K562 (cell line): ENCODE measurements around the gene HSF5. TPM values are rescaled to one million over a fixed set of nuclear protein-coding genes. Genes with fewer than 3 reads are reported as not detected.

ENCODE experiments used
- BRCA1 ChIP-seq, 2 experiments: fragments of 450-650 bp in 1 of 2; sonication (generic) in 1 of 2; formaldehyde crosslinking in 1 of 2; IDR thresholded peaks; 2 replicates each; pipeline versions ENCODE4 v1.5.0 to v1.6.1; 2017 to 2020; ENCODE audit warnings: mild to moderate bottlenecking in 1 of 2, missing genetic modification reagents in 1 of 2
- CCNT2 ChIP-seq: IDR thresholded peaks from 2 replicates; pipeline ENCODE4 v1.6.1; 2011; ENCODE audit warnings: borderline replicate concordance, low read depth, mild to moderate bottlenecking, moderate library complexity, mixed read lengths, low read length; ENCODE audit not compliant: insufficient read length; ENCODE audit errors: extremely low read depth
- CREB3L1 ChIP-seq: fragments of 450-650 bp; IDR thresholded peaks from 2 replicates; pipeline ENCODE4 v1.6.1; 2014; ENCODE audit warnings: low read depth, mild to moderate bottlenecking, moderate library complexity, borderline replicate concordance
- CREB5 ChIP-seq: fragments of 250-450 bp; sonication (Bioruptor Pico); IDR thresholded peaks from 2 replicates; pipeline ENCODE4 v1.5.0; 2020; ENCODE audit warnings: mild to moderate bottlenecking
- ESRRB ChIP-seq: fragments of 250-450 bp; sonication (Bioruptor Pico); IDR thresholded peaks from 2 replicates; pipeline ENCODE4 v1.5.0; 2020; ENCODE audit warnings: mild to moderate bottlenecking, moderate library complexity, borderline replicate concordance
- ETV6 ChIP-seq, 3 experiments: fragments of 150-350 bp in 1 of 3; sonication (generic) in 1 of 3; formaldehyde crosslinking in 1 of 3; IDR thresholded peaks; 2 replicates each; pipeline versions ENCODE4 v1.6.1 to v1.8.0; 2014 to 2022; ENCODE audit warnings: borderline replicate concordance in 2 of 3, low read depth in 2 of 3, antibody characterized with exemption in 1 of 3, low read length in 1 of 3, mild to moderate bottlenecking in 1 of 3, missing genetic modification reagents in 1 of 3
- FOXJ3 ChIP-seq: sonication (generic); formaldehyde crosslinking; IDR thresholded peaks from 2 replicates; pipeline ENCODE4 v1.4.0; 2020; ENCODE audit warnings: mild to moderate bottlenecking, missing genetic modification reagents
- FOXP4 ChIP-seq: sonication (generic); formaldehyde crosslinking; IDR thresholded peaks from 2 replicates; pipeline ENCODE4 v1.8.0; 2022; ENCODE audit warnings: mild to moderate bottlenecking, missing genetic modification reagents, borderline replicate concordance
- HNRNPL ChIP-seq: fragments of 200-400 bp; formaldehyde crosslinking; IDR thresholded peaks from 2 replicates; pipeline ENCODE4 v1.6.1; 2017; ENCODE audit warnings: low read depth, mild to moderate bottlenecking, low read length
- MCM2 ChIP-seq: fragments of 450-650 bp; IDR thresholded peaks from 2 replicates; pipeline ENCODE4 v1.6.1; 2017; ENCODE audit warnings: low read depth, mild to moderate bottlenecking
- MCM3 ChIP-seq: fragments of 450-650 bp; IDR thresholded peaks from 2 replicates; pipeline ENCODE4 v1.6.1; 2016
- OTX1 ChIP-seq: fragments of 450-650 bp; formaldehyde crosslinking; IDR thresholded peaks from 2 replicates; pipeline ENCODE4 v1.4.0; 2022; ENCODE audit warnings: mild to moderate bottlenecking
- RBM17 ChIP-seq: fragments of 200-400 bp; formaldehyde crosslinking; IDR thresholded peaks from 2 replicates; pipeline ENCODE4 v1.6.1; 2017; ENCODE audit warnings: low read depth, mild to moderate bottlenecking, low read length, borderline replicate concordance
- SLC30A9 ChIP-seq: fragments of 250-450 bp; sonication (Bioruptor Pico); IDR thresholded peaks from 2 replicates; pipeline ENCODE4 v1.8.0; 2022; ENCODE audit warnings: mild to moderate bottlenecking, moderate library complexity
- SMARCA4 ChIP-seq: fragments of 450-650 bp; IDR thresholded peaks from 2 replicates; pipeline ENCODE4 v1.6.1; 2016
- SMARCA5 ChIP-seq: fragments of 450-650 bp; IDR thresholded peaks from 2 replicates; pipeline ENCODE4 v1.6.1; 2016
- TSHZ1 ChIP-seq: fragments of 250-450 bp; sonication (Bioruptor Pico); IDR thresholded peaks from 2 replicates; pipeline ENCODE4 v1.4.0; 2020; ENCODE audit warnings: mild to moderate bottlenecking, moderate library complexity
- ZNF583 ChIP-seq: fragments of 250-450 bp; sonication (Bioruptor Pico); IDR thresholded peaks from 2 replicates; pipeline ENCODE4 v1.4.0; 2020
- ZSCAN29 ChIP-seq: fragments of 450-650 bp; IDR thresholded peaks from 2 replicates; pipeline ENCODE4 v1.6.1; 2017
- polyA plus RNA-seq, 8 experiments: library from polyadenylated mRNA; depleted of rRNA in 4 of 8; stranded (reverse) in 5 of 8; unstranded in 3 of 8; fragments of >200 nt; fragmentation: Nextera tagmentation in 2 of 8; fragmentation: Illumina TruSeq in 1 of 8; extraction: Ambion mirVana in 2 of 8; extraction: Trizol in 1 of 8; gene quantifications; 2 replicates each; pipeline versions ENCODE4 v1.2.1 to v1.2.3, GENCODE V29; 2011 to 2014; ENCODE audit warnings: inconsistent platforms in 1 of 8, missing spikeins in 1 of 8
- total RNA-seq, 7 experiments: library from RNA; depleted of rRNA in 6 of 7; stranded (reverse); fragments of >200 nt in 6 of 7; fragmentation: Illumina TruSeq in 2 of 7; extraction: Trizol in 2 of 7; gene quantifications; 2 replicates each; pipeline versions ENCODE4 v1.2.1 to v1.2.3, GENCODE V29; 2011 to 2021; ENCODE audit warnings: low replicate concordance in 1 of 7

Gene HSF5
- total and polyA plus RNA-seq, 9 of the 15 experiments (the other 6 are each of a cell fraction or from before 2014, with no cell fraction given) = 0.04 TPM; not detected in 8

- no peak for TF ChIP-seq FOXP4 (CRISPR knock-in tag)
- TF ChIP-seq ZSCAN29 = no peak
- no peak for TF ChIP-seq BRCA1 (IDR thresholded peaks at IDR 0.05)
- no peak for TF ChIP-seq BRCA1 (CRISPR knock-in tag; IDR thresholded peaks at IDR 0.05)
- TF ChIP-seq FOXJ3 (CRISPR knock-in tag) = no peak
- TF ChIP-seq HNRNPL = peak; percentile 86; the same call in 1 of the 2 replicates
- TF ChIP-seq OTX1 (CRISPR knock-in tag) = no peak
- TF ChIP-seq CREB3L1 = no peak
- no peak for TF ChIP-seq RBM17
- TF ChIP-seq ZNF583 = no peak
- TF ChIP-seq CCNT2 = peak; percentile 30
- TF ChIP-seq SMARCA4 = no peak
- no peak for TF ChIP-seq TSHZ1 (CRISPR knock-in tag)
- TF ChIP-seq ETV6 (IDR thresholded peaks at IDR 0.05; ENCODE audit: borderline replicate concordance in 1 of 2, low read depth in 2 of 2, low read length in 1 of 2) = no peak
- no peak for TF ChIP-seq ETV6 (CRISPR knock-in tag; IDR thresholded peaks at IDR 0.05; ENCODE audit: borderline replicate concordance)
- no peak for TF ChIP-seq MCM3
- TF ChIP-seq MCM2 = no peak
- no peak for TF ChIP-seq SMARCA5
- no peak for TF ChIP-seq ESRRB (CRISPR knock-in tag)
- no peak for TF ChIP-seq SLC30A9 (CRISPR knock-in tag)
- no peak for TF ChIP-seq CREB5 (CRISPR knock-in tag)
Measured at GRCh38 chr17:58517378-58517927, 29.2 kb upstream of the HSF5 start (continued).
